Chondrocyte (in vitro differentiated cells): ENCODE data around the gene P2RX2. TPM values are rescaled to one million over a fixed set of nuclear protein-coding genes. Genes with fewer than 3 reads are reported as not detected.

ENCODE experiments used
- DNase-seq: peaks from one replicate; pipeline ENCODE4 v3.0.0; 2021; ENCODE audit warnings: mixed read lengths, low spot score
- H3K27ac Mint-ChIP-seq: one replicate; pipeline ENCODE4 v1.8.0; 2021; ENCODE audit warnings: mild to moderate bottlenecking, moderate library complexity, mixed read lengths; ENCODE audit not compliant: unreplicated experiment
- H3K27me3 Mint-ChIP-seq: 2 replicates; pipeline ENCODE4 v1.8.0; 2021; ENCODE audit warnings: low read depth, mixed read lengths
- H3K36me3 Mint-ChIP-seq: 2 replicates; pipeline ENCODE4 v1.8.0; 2021; ENCODE audit warnings: low read depth, mixed read lengths
- H3K4me1 Mint-ChIP-seq: 2 replicates; pipeline ENCODE4 v1.8.0; 2021; ENCODE audit warnings: low read depth, mild to moderate bottlenecking, mixed read lengths
- H3K4me3 Mint-ChIP-seq: one replicate; pipeline ENCODE4 v1.8.0; 2021; ENCODE audit warnings: mild to moderate bottlenecking, moderate library complexity, mixed read lengths; ENCODE audit not compliant: unreplicated experiment
- H3K9me3 Mint-ChIP-seq: 2 replicates; pipeline ENCODE4 v1.8.0; 2021; ENCODE audit warnings: low read depth, mixed read lengths
- total RNA-seq: library from RNA; stranded (reverse); gene quantifications from 3 replicates; pipeline ENCODE4 v1.2.1, GENCODE V29; 2021
- TF ChIP-seq, protein P1 (sequence below): fragments of 200-600 bp; sonication (generic); IDR thresholded peaks from 2 replicates; pipeline ENCODE4 v1.5.0; 2021; ENCODE audit warnings: antibody characterized with exemption, mild to moderate bottlenecking, moderate library complexity

Gene P2RX2
- total RNA-seq, 1 donor from 2014 or later = not detected

DNA sequence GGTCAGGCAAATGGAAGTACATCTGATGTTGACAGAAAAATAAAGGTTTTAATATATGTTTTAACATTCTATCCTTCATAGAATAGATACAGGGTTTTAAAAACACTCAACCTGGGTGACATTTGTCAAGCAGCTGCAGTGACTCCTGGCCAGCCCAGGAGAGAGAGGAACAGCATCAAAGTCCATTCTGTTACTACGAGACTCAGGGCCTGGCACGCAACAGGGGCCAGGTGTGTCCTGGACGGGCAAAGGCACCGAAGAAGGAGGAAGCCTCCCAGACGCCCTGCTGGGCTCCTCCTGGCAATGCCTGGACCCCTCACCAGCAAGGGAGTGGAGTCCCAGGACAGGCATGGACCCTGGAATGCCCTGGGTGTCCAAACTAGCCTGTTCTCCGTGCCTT is 30.3 kb upstream of the P2RX2 start:
- Mint-ChIP-seq H3K36me3 (peaks cover 2% of the 10 kb centered on the region), H3K27ac (no peak overlapping the region), H3K27me3 (peaks cover 2% of the 10 kb centered on the region), H3K4me1 (no peaks in the 10 kb centered on the region), H3K4me3 (no peak overlapping the region), H3K9me3 (peaks cover 2% of the 10 kb centered on the region)
- no peak for DNase-seq
- TF ChIP-seq, protein P1, sequence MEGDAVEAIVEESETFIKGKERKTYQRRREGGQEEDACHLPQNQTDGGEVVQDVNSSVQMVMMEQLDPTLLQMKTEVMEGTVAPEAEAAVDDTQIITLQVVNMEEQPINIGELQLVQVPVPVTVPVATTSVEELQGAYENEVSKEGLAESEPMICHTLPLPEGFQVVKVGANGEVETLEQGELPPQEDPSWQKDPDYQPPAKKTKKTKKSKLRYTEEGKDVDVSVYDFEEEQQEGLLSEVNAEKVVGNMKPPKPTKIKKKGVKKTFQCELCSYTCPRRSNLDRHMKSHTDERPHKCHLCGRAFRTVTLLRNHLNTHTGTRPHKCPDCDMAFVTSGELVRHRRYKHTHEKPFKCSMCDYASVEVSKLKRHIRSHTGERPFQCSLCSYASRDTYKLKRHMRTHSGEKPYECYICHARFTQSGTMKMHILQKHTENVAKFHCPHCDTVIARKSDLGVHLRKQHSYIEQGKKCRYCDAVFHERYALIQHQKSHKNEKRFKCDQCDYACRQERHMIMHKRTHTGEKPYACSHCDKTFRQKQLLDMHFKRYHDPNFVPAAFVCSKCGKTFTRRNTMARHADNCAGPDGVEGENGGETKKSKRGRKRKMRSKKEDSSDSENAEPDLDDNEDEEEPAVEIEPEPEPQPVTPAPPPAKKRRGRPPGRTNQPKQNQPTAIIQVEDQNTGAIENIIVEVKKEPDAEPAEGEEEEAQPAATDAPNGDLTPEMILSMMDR = no peak

DNA sequence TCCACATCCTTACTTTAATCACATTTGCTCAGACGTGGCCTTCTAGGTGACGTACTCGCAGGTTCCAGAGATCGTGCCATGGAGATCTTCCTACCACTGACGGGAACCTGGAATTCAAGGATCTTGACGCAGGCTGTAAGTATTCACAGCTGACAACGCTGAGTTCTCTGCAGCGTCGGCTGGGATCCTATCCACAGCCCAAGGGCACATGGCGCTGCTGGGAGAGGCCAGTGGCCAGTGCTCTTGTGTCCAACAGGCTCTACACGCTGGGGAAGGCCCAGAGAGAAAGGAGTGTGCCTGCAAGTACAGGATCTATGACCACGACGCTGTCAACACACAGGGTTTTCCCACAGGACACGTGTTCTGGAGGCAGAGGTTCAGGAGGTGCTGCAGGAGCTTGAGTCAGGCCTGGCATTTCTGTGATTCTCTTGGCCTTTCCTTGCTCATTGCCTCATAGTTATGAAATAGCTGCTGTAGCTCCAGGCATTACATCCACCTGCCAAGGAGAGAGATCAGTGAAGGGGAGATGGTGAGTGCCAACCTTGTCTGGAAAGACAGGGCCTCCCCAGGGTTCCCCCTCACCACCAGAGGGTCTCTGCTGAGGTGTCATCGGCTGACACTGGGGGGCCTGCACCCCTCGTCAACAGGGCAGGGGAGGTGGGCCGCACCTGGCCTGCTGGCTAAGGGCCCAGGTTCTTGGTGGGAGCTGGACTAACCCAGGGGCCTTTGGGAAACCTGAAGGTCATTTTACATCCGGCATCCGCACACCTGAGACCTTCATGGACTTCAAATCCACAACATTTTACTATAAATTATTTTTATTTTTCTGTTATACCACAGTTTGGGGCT is 29.5 kb upstream of the P2RX2 start:
- Mint-ChIP-seq H3K36me3 (no peaks in the 10 kb centered on the region), H3K4me1 (peaks cover 4% of the 10 kb centered on the region), H3K27me3 (peaks cover 2% of the 10 kb centered on the region), H3K4me3 (no peak overlapping the region), H3K27ac (no peak overlapping the region), H3K9me3 (peaks cover 2% of the 10 kb centered on the region)
- TF ChIP-seq, protein P1 = no peak
- no peak for DNase-seq

DNA sequence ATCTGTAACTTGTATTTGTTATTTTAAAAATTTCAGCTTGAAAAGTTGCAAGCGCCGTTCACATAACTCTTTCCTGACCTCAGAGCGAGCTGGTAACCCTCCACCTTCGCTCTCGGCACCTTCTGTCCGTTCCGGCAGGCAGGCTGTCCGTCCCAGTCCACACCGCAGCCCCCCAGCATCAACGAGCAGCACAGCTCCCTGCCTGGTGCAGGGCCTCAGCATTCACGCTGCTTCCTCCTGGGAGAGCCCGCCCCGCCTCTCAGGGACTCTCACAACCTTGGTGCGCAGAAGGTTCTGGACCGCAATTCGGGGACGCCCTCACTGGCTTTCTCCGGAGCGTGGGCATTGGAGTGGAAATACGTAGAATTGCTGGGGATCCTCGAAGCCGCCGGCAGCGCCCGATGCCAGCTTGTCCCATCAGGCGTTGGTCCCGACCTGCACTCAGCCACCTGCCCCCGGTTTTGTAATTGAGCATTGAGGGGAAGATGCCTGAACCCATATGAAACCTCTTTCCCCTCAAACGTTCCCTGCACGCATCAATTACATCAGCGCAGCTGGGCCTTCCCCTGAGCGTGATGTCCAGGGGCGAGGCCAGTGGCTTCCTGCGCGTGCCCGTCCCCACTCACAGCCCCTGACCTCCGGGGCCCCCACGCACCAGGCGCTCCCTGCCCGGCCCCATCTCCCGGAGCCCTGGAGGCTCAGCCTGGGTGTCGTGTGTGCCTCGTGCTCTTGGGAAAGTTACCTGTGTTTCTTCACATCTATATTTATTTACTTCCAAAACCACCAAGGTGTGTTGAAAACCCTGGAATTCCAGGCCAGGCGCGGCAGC is 27.3 kb upstream of the P2RX2 start:
- no peaks in the 10 kb centered on the region for H3K36me3 Mint-ChIP-seq
- no peak for DNase-seq
- H3K4me1 Mint-ChIP-seq = peaks cover 16% of the 10 kb centered on the region
- no peak overlapping the region for H3K27ac Mint-ChIP-seq
- H3K4me3 Mint-ChIP-seq = no peak overlapping the region
- H3K9me3 Mint-ChIP-seq = peaks cover 2% of the 10 kb centered on the region
- H3K27me3 Mint-ChIP-seq = peaks cover 2% of the 10 kb centered on the region
- TF ChIP-seq, protein P1 = no peak

DNA sequence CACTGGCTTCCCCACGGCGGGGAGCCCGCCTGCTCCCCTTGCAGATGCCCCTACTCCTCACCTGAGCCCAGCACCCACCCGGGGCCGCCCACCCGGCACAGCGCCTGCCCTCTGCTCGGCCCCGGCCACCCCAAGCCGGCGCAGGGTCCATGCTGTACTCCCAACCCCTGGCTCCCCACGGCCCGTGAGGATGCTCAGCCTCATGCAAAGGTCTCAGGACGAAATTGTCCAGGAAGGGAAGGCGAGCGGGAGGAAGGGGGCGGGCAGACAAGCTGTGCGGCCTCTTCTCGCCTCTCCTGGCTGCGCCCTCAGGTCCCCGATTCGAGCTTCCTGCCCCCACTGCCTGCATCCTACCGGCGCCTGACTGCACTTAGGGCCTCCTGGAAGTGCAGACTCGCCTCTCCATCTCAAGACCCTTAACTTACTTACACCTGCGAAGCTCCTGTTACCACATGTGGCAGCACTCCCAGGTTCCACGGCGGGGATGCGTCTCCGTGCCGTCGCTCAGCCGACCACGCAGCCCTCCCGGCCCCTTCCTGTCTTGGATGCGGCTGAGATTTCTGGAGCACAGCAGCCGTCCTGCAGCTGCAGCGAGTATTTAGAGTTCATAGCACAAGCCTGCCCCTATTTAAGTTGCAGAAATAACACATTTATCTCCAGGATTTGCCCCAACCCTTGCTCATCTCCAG is 26.1 kb upstream of the P2RX2 start:
- Mint-ChIP-seq H3K4me1 (peaks cover 21% of the 10 kb centered on the region), H3K36me3 (no peaks in the 10 kb centered on the region), H3K4me3 (no peak overlapping the region), H3K27ac (peak overlapping the region; percentile 29), H3K9me3 (peaks cover 2% of the 10 kb centered on the region), H3K27me3 (peaks cover 2% of the 10 kb centered on the region)
- TF ChIP-seq, protein P1 = no peak
- DNase-seq = no peak

DNA sequence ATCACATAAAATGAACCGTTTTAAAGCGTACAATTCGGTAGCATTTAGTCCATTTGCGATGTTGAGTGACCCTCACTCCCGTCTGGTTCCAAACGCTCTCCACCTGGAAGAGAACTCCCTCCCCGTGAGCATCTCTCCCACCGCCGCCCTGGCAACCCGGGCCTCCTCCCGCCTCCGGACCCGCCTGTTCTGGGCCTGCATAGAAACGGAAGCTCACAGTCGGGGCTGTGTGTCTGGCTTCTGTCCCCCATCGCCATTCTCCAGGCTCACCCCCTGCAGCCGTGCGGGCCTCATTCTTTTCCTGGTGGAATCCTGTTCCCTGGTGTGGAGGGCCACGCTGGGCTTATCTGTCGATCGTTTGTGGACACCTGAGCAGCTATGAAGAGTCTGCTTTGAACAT is 25.5 kb upstream of the P2RX2 start:
- peaks cover 2% of the 10 kb centered on the region for H3K27me3 Mint-ChIP-seq
- TF ChIP-seq, protein P1 = no peak
- H3K4me1 Mint-ChIP-seq = peaks cover 26% of the 10 kb centered on the region
- H3K9me3 Mint-ChIP-seq = peaks cover 2% of the 10 kb centered on the region
- H3K4me3 Mint-ChIP-seq = no peak overlapping the region
- no peaks in the 10 kb centered on the region for H3K36me3 Mint-ChIP-seq
- H3K27ac Mint-ChIP-seq = no peak overlapping the region
- no peak for DNase-seq
